Activated T-cell treated with anti-CD3 and anti-CD28 coated beads, Interleukin-2, amount 50 U/mL, for 24 hours (primary cell): Measurements from ENCODE around the gene RDH14.
A peak's percentile ranks its signal among the peaks of the same experiment; 100 is the strongest.

Experiments
- DNase-seq: peaks from one replicate; pipeline ENCODE4 v3.0.0-alpha.2; 2020
- H3K27ac Mint-ChIP-seq: 2 replicates; pipeline ENCODE4 v1.8.0; 2020; ENCODE audit warnings: mild to moderate bottlenecking, mixed read lengths
- H3K27me3 Mint-ChIP-seq: 2 replicates; pipeline ENCODE4 v1.8.0; 2020; ENCODE audit warnings: mixed read lengths
- H3K36me3 Mint-ChIP-seq: 2 replicates; pipeline ENCODE4 v1.8.0; 2020; ENCODE audit warnings: low read depth, mixed read lengths
- H3K4me1 Mint-ChIP-seq: 2 replicates; pipeline ENCODE4 v1.8.0; 2020; ENCODE audit warnings: low read depth, mixed read lengths
- H3K4me3 Mint-ChIP-seq: 2 replicates; pipeline ENCODE4 v1.8.0; 2020; ENCODE audit warnings: mild to moderate bottlenecking, moderate library complexity, mixed read lengths
- H3K9me3 Mint-ChIP-seq: 2 replicates; pipeline ENCODE4 v1.8.0; 2020; ENCODE audit warnings: mixed read lengths

RDH14 gene

DNA sequence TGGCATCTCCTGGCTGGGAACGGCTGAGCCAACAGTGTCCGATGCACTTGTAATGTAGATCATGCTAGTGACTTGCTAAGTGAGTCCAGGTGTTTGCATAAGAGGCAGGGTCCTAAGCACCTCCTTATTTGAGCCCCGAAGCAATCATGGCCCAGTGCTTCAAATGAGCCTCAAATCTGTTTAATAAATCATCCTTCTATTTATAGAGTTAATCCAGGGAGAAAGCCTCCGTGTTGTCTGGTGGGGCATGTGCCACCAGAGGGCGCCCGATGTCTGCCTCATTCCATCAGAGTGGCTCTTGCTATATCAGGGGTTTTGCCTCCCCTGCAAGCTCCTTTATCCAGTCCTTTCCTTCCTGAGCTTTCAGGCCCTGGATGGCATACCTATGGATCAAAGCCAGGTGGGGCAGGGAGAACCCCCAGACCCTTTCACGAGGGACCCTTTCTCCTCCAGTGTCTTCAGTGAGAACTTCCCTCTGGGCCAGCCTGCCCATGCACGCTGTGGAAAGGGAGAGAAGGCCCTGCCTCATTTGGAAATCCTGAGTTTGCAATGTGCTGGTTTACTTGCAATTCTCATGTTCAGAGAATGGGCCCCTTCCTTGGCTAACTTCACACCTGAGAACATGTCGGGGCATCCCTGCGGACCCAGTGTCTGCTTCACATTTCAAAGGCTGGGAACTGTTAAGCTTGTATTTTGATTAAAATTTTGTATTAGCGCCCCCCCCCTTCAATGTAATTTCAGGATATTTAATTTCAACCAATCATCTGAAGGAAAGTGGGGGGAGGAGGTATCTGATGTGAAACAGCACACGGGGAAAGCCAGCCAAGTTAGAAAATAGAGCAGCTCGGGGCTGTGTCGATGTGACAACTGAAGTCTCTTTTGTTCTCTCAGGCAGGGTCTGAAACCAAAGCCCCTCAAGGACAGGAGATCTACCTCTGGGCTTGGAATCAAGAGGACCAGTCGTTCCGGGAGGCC, 39.7 kb downstream of the RDH14 start:
- Mint-ChIP-seq H3K36me3 (no peaks in the 10 kb centered on the region), H3K27ac (no peak overlapping the region), H3K27me3 (peaks cover 33% of the 10 kb centered on the region), H3K4me3 (no peak overlapping the region), H3K4me1 (no peaks in the 10 kb centered on the region), H3K9me3 (no peaks in the 10 kb centered on the region)
- DNase-seq: peak; percentile 84

- Mint-ChIP-seq H3K4me1 (no peaks in the 10 kb centered on the region), H3K27me3 (peaks cover 36% of the 10 kb centered on the region), H3K27ac (no peak overlapping the region), H3K4me3 (no peak overlapping the region), H3K9me3 (no peaks in the 10 kb centered on the region), H3K36me3 (no peaks in the 10 kb centered on the region)
- no peak for DNase-seq
These were observed 40.5 kb downstream of the RDH14 start for GRCh38 chr2:18519914-18520450.

DNA sequence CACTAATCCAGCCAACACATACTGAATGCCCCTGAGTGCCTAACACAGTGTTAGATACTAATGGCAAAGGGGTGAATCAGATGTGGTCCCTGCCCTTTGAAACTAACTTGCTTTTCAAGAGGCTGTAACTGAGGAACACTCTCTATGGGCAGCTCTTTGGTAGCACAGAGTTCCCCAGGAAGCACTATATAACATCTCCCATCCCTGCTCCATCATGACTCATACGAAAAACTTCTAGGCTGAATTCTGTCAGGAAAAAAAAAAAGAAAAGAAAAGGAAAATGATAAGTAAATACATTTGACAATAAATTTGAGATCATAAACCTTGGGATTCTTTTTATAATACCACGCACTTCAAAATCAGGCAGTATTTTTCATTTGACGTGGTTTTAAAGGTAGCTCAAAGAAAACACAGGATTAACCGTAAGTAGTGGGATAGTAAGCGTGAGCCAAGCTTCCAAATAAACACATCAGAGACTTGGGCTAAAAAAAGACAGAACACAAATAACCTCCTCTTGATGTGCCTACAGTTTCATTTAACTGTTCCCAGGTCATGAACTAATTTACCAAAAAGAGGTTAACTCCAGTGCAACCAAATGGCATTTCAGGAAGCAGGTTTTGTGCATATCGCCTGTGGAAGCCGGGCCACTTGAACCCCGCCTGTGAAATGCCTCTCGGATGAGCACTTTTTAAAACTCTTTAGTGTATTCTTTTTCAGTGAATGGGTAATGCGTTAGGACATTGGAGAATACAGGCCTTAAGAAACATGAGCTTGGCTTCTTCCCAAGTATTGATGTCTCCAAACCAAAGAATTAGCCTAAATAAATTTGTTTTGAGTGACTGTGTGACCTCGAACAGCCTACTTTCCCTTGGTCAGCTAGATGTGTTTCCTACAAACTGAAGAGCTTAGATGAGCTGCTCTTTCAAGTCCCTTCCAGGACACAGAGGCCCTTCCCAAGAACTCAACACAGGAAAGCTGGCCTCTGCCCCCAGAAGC, 42.0 kb downstream of the RDH14 start:
- Mint-ChIP-seq H3K4me3 (no peak overlapping the region), H3K4me1 (no peaks in the 10 kb centered on the region), H3K9me3 (no peaks in the 10 kb centered on the region), H3K27ac (no peak overlapping the region), H3K27me3 (peaks cover 48% of the 10 kb centered on the region), H3K36me3 (no peaks in the 10 kb centered on the region)
- no peak for DNase-seq

DNA sequence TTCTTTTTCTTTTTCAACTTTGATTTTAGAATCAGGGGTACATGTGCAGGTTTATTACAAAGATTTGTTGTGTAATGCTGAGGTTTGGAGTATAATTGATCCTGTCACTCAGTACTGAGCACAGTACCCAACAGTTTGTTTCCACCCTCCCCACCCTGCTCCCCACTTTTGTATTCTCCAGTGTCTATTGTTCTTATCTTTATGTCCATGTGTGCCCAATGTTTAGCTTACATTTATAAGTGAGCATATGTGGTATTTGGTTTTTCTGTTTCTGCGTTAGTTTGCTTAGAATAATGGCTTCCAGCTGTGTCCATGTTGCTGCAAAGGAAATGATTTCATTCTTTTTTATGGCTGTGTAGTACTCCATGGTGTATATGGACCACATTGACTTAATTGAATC, 43.1 kb downstream of the RDH14 start:
- Mint-ChIP-seq H3K27ac (no peak overlapping the region), H3K27me3 (peaks cover 50% of the 10 kb centered on the region), H3K4me3 (no peak overlapping the region), H3K9me3 (no peaks in the 10 kb centered on the region), H3K36me3 (no peaks in the 10 kb centered on the region), H3K4me1 (no peaks in the 10 kb centered on the region)
- DNase-seq: no peak

DNA sequence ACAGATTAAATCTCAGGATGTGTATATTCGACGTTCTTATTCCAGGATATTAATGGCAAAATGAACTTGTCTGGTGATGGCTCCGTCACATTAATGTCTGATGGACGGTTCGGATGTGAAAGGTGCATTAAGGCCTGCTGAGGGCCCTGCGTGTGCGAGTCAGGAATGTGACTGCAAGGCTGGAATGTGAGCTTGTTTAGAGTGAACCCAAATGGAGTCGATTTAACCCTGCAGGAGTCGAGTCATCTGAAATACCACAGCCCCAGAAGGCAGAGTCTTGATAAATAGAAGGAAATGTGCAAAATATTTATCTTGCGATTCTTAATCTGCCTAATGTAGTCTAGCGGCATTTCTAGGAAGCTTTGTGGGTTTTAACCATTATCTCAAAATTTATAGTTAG, 44.3 kb downstream of the RDH14 start:
- Mint-ChIP-seq H3K9me3 (no peaks in the 10 kb centered on the region), H3K36me3 (no peaks in the 10 kb centered on the region)

DNA sequence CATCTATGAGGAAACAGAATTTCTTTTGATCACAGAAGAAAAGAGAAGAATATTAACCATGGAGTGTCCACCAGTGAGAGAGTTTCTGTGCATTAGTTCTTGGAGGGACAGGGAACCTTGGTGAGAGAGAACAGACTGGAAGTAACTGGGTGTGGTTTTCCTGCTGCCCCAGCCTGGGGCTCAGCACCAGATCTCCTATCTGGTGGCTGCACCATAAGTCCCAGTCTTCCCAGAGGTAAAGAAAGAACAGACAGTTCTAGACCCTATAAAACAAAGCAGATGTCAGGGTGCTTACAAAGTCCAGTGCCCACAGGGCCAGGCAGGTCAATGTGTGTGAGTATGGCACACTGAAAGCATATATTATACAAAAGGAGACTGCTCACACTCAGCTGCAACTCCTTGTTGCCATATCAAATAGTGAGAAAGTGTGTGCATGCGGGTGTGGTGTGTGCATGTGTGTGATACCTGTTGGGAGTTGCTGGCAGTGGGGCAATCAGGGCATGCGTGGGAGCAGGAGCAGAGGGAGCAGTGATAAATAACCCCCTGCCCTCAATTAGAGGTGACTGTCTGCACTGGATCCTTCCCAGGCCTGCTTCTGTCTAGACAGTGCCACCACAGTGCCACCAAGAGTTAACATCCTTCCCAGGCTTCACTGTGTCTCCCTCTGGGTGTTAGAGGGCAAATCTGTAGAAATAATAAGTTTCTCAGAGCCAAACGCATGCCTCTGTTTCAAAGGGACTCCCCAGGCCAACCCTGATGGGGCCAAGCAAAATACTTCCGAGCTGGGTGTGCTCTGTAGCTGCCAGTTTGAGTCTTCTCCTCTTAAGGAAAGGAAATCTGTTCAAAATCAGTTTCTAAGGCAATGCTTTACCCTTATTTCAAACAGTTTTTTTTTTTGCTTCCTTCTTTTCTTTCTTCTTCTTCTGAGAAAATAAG, 45.7 kb downstream of the RDH14 start:
- Mint-ChIP-seq H3K27me3 (peaks cover 52% of the 10 kb centered on the region), H3K27ac (no peak overlapping the region), H3K4me1 (no peaks in the 10 kb centered on the region), H3K36me3 (no peaks in the 10 kb centered on the region), H3K9me3 (no peaks in the 10 kb centered on the region), H3K4me3 (no peak overlapping the region)
- no peak for DNase-seq

More for the DNA sequence above, 44.3 kb downstream of the RDH14 start:
- Mint-ChIP-seq H3K4me1 (no peaks in the 10 kb centered on the region), H3K4me3 (no peak overlapping the region), H3K27ac (no peak overlapping the region), H3K27me3 (peaks cover 54% of the 10 kb centered on the region)
- no peak for DNase-seq

DNA sequence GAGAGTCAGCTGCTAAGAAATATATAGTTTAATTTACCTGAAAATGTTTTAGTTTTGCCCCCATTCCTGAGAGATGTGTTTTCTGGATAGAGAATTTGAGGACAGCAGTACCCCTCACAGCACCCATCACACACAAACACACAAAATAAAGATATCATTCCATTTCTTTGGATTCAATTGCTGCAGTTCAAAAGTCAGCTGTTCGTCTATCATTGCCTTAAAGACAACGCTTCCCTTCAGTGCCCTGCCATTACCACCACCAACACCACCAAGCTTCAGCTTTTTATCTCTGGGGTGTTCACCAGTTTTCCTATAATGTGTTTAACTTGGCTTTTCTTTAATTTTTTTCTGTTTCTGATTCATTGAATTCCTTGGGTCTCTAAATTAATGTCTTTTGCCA, 49.7 kb downstream of the RDH14 start:
- Mint-ChIP-seq H3K4me3 (no peak overlapping the region), H3K27ac (no peak overlapping the region), H3K36me3 (no peaks in the 10 kb centered on the region), H3K9me3 (no peaks in the 10 kb centered on the region), H3K4me1 (no peaks in the 10 kb centered on the region), H3K27me3 (peaks cover 37% of the 10 kb centered on the region)
- DNase-seq: no peak

DNA sequence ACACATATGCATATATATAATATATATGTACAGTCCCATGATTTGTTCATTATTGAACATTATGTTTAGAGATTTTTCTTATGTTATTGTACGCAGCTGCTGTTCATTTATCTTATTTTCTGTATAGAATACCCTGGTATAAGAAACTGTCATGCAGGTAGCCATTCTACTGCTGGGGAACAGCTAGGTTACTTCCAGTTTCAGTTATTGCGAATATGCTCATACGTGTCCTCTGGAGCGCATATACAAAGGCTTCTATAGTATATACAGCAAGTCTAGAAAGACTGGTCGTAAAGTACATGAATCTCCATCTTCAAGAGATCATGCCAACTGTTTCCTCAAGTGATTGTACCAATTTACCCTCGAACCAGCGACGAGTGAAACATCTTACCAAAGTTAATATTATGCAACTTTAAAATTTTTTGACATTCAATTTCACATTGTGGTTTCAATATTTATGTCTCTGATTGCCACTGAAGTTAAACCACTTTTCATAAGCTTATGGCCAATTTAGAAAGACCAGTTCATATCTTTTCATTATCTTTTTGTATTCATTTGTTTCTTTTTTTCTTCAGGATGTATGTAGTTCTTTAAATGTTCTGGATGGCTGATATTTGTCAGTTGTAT, 53.5 kb downstream of the RDH14 start:
- no peaks in the 10 kb centered on the region for H3K9me3 Mint-ChIP-seq

DNA sequence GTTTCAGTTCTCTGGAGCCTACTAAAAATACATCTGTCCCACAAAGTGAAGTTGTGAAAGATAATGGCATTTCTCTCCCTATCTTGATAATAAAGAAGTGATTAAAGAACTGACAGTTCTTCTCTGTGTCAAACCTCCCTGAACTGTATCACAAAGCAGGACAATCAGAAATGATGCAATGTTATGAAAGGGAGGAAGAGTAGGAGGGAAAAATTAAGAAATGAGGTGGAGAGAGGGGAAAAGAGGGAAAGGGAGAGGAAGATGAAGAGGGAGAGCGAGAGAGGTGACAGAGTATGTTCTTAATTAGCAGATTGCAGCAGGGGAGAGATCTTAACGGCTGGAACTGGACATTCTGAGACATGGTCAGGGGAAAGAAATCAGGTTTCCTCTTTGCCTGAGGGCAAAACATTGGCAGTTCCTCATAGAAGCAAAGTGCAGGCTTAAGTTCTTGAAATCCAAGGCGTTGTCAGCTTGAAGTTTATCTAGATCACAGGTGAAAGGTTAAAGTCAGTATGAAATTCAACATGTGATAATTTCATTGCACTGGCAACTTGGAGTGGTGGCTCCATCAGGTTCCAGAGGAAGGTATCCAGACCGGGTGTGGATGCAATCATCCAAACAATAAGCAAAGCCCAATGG, 54.6 kb downstream of the RDH14 start:
- Mint-ChIP-seq H3K9me3 (no peaks in the 10 kb centered on the region), H3K27me3 (peaks cover 39% of the 10 kb centered on the region), H3K27ac (no peak overlapping the region), H3K4me3 (no peak overlapping the region), H3K4me1 (no peaks in the 10 kb centered on the region), H3K36me3 (no peaks in the 10 kb centered on the region)
- no peak for DNase-seq

More for the DNA sequence above, 53.5 kb downstream of the RDH14 start:
- no peaks in the 10 kb centered on the region for H3K36me3 Mint-ChIP-seq
- no peak overlapping the region for H3K27ac Mint-ChIP-seq
- peaks cover 37% of the 10 kb centered on the region for H3K27me3 Mint-ChIP-seq
- no peak overlapping the region for H3K4me3 Mint-ChIP-seq
- DNase-seq: no peak
- no peaks in the 10 kb centered on the region for H3K4me1 Mint-ChIP-seq
